DMS53 (cell line): Measurements from ENCODE around the gene ALDOA.

Experiments used
- DNase-seq: peaks from one replicate; lab custom pipeline; 2025; lab: John Stamatoyannopoulos, UW

Gene ALDOA

GRCh38 chr16:30041841-30042240 is 23.7 kb upstream of the ALDOA start:
- DNase-seq = peak; percentile 33

DNA sequence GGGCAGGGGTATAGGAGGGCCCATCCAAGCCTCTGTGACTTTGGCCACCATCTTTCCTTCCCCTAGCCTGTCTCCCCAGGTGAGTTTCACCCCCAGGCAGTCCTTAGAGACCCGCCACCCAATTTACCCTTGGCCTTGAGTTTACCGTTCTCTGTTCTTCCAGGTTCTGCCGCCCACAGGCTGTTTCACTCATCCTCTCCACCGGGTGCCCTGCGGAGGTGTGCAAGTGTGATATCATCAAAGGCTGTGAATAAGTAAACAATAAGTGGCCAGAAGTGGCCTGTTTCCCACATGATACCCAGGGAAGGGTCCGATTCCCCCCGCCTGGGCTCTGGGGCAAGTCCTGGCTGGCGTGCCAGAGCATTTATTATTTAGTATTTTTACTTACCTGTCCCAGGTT is 19.4 kb upstream of the ALDOA start:
- peak; percentile 23 for DNase-seq

DNA sequence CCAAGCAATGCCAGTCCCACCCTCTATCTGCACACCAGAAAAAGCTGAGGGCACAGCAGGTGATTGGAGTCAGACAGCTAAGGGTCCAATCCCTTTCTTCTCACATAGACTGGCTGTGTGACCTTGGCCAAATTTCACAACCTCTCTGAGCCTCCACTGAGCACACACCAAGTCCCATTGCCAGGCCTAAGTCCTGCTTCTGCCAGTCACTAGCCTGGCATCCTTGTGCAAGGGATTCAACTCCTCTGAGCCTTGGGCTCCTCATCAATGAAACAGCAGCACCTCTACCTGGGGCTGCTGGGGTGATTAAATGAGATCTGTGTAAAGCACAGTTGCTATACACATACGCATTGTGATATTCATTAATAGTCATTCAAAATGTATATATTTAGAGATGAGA is 19.0 kb upstream of the ALDOA start:
- DNase-seq = no peak

- DNase-seq = no peak
Observed at GRCh38 chr16:30049871-30050270, 15.7 kb upstream of the ALDOA start.

- no peak for DNase-seq
Observed at GRCh38 chr16:30051518-30051917, 14.0 kb upstream of the ALDOA start.

DNA sequence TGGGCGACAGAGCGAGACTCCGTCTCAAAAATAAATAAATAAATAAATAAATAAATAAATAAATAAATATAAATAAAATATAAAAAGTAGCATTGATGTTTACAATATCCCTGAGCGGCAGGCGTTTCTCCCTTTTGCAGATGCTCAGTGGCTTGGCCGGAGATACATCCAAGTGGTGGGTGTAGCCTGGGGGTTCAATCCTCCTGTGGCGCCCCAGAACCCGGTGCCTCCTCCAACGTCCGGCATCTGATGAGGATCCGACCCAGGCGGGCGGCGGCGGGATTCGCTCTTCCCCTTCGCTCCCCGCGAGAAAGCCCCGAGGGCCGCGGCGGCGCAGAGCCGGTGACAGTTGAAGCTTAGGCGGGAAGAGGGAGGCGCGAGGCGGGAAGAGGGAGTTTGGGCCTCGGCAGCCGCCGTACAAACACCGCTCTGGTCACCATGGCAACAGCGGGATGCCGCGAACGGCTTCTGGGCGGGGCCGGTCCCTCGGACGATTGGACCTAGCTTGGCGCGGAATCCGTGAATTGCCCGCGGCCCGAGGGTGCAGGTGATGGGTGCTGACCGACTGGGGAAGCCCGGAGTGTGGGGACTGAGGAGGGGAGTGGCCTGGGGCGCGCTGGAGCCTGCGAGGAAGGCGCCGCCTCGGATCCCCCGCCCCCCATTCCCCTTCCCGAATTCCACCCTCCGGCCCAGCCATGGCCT is 12.7 kb upstream of the ALDOA start:
- peak; percentile 96 for DNase-seq

- DNase-seq = peak; percentile 33
Observed at GRCh38 chr16:30053376-30054015, 12.1 kb upstream of the ALDOA start.

- no peak for DNase-seq
Observed at GRCh38 chr16:30054451-30054850, 11.1 kb upstream of the ALDOA start.

GRCh38 chr16:30054959-30055553 is 10.5 kb upstream of the ALDOA start:
- peak; percentile 49 for DNase-seq

- DNase-seq = no peak
Observed at GRCh38 chr16:30060346-30060745, 5.2 kb upstream of the ALDOA start.

- DNase-seq = peak; percentile 11
Observed at GRCh38 chr16:30060836-30061554, 4.6 kb upstream of the ALDOA start.

GRCh38 chr16:30063278-30063892 is 2.2 kb upstream of the ALDOA start:
- no peak for DNase-seq

DNA sequence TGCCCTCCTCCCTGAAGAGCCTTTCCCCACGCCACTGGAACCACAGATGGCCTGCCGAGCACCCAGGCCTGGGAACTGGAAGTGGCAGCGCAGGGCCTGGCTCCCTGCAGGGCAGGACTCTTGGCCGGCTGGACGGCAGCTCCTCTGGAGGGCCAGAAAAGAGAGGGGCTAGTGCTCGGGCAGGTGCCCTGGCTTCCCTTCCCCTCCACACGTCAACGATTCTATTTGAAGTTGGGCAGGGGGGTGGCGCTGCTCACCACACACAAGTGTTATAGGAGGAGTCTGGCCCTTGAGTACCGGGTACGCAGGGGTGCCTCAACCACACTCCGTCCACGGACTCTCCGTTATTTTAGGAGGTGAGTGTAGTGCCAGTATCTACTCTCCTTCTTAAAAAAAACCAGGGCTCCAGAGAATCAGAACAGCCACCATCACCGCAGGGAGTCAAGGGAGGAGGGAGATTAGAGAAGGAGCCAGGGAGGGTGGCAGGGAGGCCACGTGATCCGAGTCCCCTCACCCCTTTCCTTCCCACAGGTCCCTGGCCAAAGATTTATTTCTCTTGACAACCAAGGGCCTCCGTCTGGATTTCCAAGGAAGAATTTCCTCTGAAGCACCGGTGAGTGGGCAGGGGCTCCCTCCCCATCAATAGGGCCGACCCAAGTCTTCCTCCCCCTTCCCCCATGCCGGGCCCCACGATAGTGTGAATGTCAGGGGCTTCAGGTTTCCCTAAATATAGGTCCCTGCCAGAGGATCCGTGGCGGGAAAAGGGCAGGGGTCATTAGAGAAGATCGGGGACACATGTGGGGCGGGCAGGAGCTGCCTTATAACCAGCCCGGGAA is 1.4 kb upstream of the ALDOA start:
- peak; percentile 83 for DNase-seq

DNA sequence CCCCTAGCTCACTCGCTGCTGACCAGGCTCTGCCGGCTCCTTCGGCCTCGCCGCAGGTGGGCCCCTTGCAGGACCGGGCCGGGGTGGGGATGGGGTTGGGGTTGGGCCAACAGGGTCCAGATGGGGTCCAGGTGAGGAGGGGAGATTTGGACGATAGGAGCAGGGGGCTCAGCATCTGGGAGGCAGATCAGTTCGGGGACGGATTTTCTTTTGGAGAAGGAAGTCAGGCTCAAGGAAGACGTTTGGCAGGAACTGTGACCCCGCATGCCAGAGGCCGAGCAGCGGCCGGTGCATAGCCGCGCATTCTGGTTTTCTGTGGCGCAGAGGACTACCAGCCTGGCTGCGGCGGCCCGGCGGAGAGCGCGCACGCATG is 845 bp upstream of the ALDOA start:
- no peak for DNase-seq

- DNase-seq = peak; percentile 64
Observed at GRCh38 chr16:30065943-30066760, 592 bp downstream of the ALDOA start.

DNA sequence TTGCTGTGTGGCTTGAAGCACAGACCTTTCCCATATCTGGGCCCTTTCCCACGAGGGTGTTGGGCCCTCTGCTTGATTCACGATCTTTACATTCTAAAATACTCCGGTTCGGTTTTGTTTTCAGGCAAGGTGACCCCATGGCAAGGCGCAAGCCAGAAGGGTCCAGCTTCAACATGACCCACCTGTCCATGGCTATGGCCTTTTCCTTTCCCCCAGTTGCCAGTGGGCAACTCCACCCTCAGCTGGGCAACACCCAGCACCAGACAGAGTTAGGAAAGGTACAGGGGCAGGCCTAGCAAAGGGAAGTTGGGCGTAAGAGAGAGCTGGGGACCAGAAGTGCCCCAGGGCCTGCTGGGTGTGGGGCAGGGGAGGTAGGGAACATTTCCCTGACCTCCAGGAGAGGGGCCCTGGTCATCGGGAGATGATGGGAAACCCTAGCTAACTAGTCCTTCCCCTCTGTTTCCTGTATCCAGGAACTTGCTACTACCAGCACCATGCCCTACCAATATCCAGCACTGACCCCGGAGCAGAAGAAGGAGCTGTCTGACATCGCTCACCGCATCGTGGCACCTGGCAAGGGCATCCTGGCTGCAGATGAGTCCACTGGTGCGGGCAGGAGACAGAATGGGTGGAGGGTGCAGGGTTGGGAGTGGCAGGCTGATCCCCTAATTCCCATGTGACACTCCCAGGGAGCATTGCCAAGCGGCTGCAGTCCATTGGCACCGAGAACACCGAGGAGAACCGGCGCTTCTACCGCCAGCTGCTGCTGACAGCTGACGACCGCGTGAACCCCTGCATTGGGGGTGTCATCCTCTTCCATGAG is 1.4 kb downstream of the ALDOA start:
- DNase-seq = no peak

- no peak for DNase-seq
Observed at GRCh38 chr16:30067584-30067916, 2.0 kb downstream of the ALDOA start.

DNA sequence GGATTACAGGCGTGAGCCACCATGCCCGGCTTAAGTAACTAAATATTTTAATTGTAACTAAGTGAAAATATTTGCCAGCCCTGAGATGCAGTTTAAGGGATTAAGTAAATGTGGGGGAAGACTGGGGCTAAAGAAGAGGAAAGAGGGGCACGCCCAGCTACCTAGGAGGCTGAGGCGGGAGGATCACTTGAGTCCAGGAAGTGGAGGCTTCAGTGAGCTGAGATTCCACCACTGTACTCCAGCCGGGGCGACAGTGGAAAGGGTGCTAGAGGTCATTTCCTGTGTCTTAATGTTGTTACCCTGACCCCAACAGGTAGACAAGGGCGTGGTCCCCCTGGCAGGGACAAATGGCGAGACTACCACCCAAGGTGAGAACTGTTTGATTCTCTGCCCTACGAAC is 2.8 kb downstream of the ALDOA start:
- DNase-seq = no peak

DNA sequence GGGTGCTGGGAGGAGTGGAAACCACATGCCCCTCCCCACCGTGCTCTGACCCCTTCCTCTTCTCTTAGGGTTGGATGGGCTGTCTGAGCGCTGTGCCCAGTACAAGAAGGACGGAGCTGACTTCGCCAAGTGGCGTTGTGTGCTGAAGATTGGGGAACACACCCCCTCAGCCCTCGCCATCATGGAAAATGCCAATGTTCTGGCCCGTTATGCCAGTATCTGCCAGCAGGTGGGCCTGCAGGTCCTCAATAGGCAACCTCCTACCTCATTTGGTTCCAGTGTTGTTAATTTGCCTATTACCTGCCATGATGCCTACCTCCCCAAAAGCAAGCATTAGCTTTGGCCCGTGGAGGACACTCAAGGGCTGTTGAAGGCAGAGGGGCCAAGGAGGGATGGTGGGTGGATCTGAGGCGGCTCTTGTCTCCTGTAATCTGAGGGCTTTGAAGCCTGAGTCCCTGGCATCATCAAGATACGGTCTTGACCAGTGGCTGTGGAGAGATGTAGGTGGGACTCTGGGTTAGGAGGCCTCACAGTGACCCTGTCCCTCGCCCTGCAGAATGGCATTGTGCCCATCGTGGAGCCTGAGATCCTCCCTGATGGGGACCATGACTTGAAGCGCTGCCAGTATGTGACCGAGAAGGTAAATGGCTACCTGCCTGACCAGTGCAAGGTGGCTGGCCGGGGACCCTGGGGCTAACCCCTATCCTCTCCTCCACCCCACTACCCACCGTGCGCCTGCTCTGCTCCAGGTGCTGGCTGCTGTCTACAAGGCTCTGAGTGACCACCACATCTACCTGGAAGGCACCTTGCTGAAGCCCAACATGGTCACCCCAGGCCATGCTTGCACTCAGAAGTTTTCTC is 3.4 kb downstream of the ALDOA start:
- DNase-seq = peak; percentile 55
